Large intestine (tissue), 3 donors: ENCODE data around the gene ODAD4. TPM values are rescaled to one million over a fixed set of nuclear protein-coding genes. Genes with fewer than 3 reads are reported as not detected.
"Not testable (repeated sequence)": the region's sequence is repeated elsewhere in the genome, so short reads cannot be mapped to it uniquely, and the experiment has no call there.

Source experiments
- DNase-seq, 2 donors: peaks; one replicate each; pipeline versions ENCODE4 v3.0.0 to v3.0.0-alpha.2; 2013
- H3K27ac ChIP-seq: one replicate; pipeline ENCODE4 v1.5.1; 2013; ENCODE audit warnings: low read length
- H3K27me3 ChIP-seq: 2 replicates; pipeline ENCODE4 v1.6.1; 2013; ENCODE audit warnings: low read length; ENCODE audit not compliant: control insufficient read depth, insufficient read depth
- H3K36me3 ChIP-seq: 2 replicates; pipeline ENCODE4 v1.6.1; 2013; ENCODE audit warnings: low read length; ENCODE audit not compliant: control insufficient read depth, insufficient read depth
- H3K4me1 ChIP-seq: one replicate; pipeline ENCODE4 v1.6.1; 2013; ENCODE audit warnings: low read length; ENCODE audit not compliant: control insufficient read depth, insufficient read depth
- H3K4me3 ChIP-seq: one replicate; pipeline ENCODE4 v1.5.1; 2013; ENCODE audit warnings: low read length
- H3K9me3 ChIP-seq: one replicate; pipeline ENCODE4 v1.6.1; 2013; ENCODE audit warnings: mild to moderate bottlenecking, low read depth, low read length, moderate library complexity; ENCODE audit not compliant: control insufficient read depth
- WGBS: methylation state at CpG from one replicate; pipeline ENCODE4 v1.1.5; 2013; ENCODE audit warnings: low lambda C conversion rate; ENCODE audit not compliant: insufficient coverage; 5-methylcytosine and 5-hydroxymethylcytosine counted together
- polyA plus RNA-seq: library from polyadenylated mRNA; unstranded; fragments of 120-200 nt; gene quantifications from one replicate; pipeline ENCODE4 v1.2.1, GENCODE V29; 2013

ODAD4 gene
- polyA plus RNA-seq, 1 donor, result 0.87 TPM

DNA sequence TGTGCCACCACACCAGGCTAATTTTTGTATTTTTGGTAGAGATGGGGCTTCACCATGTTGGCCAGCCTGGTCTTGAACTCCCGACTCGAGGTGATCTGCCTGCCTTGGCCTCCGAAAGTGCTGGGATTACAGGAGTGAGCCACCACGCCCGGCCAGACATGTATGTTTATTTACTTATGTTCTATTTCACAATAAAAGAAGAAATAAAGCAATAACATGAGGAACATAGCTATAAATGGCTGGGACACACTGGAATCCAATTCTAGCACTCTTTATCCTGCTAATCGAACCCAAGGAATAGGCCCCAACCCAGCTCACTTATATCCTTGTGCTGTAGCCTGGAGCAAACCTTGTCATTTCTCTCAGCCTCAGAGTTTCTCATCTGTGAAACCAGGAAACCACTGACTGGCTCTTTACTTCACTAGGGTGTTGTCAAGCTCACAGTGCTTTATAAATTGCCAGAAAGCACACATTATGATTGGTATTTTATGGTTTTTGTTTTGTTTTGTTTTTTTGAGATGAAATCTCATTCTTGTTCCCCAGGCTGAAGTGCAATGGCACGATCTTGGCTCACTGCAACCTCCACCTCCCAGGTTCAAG lies 4.3 kb upstream of the ODAD4 start:
- no peaks in the 10 kb centered on the region for H3K36me3 ChIP-seq
- no CpG with 5 or more reads among the region's 7 CpGs for WGBS
- no peaks in the 10 kb centered on the region for H3K4me1 ChIP-seq
- no peaks in the 10 kb centered on the region for H3K27me3 ChIP-seq
- H3K9me3 ChIP-seq, result no peaks in the 10 kb centered on the region
- no peak overlapping the region for H3K27ac ChIP-seq
- no peak overlapping the region for H3K4me3 ChIP-seq
- DNase-seq, result no peak

DNA sequence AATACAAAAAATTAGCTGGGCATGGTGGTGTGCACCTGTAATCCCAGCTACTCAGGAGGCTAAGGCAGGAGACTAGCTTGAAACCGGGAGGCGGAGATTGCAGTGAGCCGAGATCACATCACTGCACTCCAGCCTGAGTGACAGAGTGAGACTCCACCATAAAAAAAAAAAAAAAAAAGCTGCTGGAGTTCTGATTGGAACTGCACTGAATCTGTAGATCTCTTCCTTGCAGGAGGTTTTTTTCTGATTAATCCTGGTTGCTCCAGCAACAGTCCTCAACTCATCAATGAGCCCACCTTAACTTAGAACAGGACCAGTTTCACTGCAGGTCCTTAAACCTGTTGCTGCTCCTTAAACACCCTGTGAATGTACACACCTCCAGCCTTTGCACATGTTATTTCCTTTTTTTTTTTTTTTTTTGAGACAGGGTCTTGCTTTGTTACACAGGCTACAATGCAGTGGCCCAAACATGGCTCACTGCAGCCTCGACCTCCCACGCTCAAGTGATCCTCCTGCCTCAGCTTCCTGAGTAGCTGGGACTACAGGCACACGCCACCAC lies 1.6 kb upstream of the ODAD4 start:
- H3K27me3 ChIP-seq, result no peaks in the 10 kb centered on the region

DNA sequence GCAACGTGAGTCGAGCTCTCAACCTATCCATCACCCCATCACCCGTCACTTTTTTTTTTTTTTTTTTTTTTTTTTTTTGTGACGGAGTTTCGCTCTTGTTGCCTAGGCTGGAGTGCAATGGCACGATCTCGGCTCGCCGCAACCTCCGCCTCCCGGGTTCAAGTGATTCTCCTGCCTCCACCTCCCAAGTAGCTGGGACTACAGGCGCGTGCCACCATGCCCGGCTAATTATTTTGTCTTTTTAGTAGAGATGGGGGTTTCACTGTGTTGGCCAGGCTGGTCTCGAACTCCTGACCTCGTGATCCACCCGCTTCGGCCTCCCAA lies 378 bp downstream of the ODAD4 start:
- not testable (repeated sequence) for H3K9me3 ChIP-seq, H3K36me3 ChIP-seq, H3K4me1 ChIP-seq, H3K27me3 ChIP-seq, DNase-seq
- Histone ChIP-seq H3K4me3 (peak overlapping the region; percentile 54), H3K27ac (peak overlapping the region; percentile 71)
- WGBS, result no CpG with 5 or more reads among the region's 18 CpGs

More for the DNA sequence above, 1.6 kb upstream of the ODAD4 start:
- no peak overlapping the region for H3K27ac ChIP-seq
- H3K9me3 ChIP-seq, result no peaks in the 10 kb centered on the region
- no peaks in the 10 kb centered on the region for H3K36me3 ChIP-seq
- no peaks in the 10 kb centered on the region for H3K4me1 ChIP-seq
- H3K4me3 ChIP-seq, result no peak overlapping the region
- no peak for DNase-seq
- no CpG with 5 or more reads among the region's 6 CpGs for WGBS

DNA sequence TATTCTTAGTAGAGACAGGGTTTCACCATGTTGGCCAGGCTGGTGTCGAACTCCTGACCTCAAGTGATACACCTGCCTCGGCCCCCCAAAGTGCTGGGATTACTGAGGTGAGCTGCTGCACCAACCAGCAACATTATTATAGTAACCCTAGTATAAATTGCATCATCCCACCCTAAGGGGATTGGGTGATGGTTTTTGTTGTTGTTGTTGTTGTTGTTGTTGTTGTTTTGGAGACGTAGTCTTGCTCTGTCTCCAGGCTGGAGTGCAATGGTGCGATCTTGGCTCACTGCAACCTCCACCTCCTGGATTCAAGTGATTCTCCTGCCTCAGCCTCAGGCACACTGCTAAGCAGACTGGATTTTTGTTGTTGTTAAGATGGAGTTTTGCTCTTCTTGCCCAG lies 1.3 kb downstream of the ODAD4 start:
- H3K36me3 ChIP-seq, H3K27me3 ChIP-seq, H3K4me1 ChIP-seq, DNase-seq, H3K9me3 ChIP-seq, H3K4me3 ChIP-seq, H3K27ac ChIP-seq: not testable (repeated sequence)
- WGBS, result no CpG with 5 or more reads among the region's 4 CpGs

DNA sequence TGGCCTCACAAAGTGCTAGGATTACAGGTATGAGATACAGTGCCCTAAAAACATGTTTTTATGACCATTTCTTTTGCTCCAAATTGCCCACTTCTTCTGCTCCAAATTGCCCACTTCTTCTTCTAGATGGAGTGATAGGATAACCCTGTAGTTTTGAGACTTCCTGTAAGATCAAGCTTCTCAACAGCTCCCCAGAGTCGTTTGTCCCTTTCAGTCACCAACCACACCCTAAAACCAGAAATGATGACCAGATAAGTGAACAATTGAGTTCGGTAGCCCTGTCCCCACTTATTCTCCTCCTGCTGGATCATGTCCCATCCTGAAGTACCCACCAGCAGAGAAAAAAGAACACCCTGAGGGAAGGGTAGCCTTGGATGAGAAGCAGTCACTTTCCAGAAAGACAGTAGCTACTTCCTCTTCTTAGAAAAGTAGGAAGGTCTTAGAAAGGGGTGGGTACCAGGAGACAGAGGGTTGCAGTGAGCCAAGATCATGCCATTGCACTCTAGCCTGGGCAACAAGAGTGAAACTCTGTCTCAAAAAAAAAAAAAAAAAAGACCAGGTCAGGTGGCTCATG lies 2.5 kb downstream of the ODAD4 start:
- no peaks in the 10 kb centered on the region for H3K4me1 ChIP-seq
- H3K27me3 ChIP-seq, result no peaks in the 10 kb centered on the region
- H3K27ac ChIP-seq, result no peak overlapping the region
- no peak for DNase-seq
- 20% methylated on average over 1 of the region's 2 CpGs for WGBS
- H3K9me3 ChIP-seq, result no peaks in the 10 kb centered on the region
- H3K36me3 ChIP-seq, result no peaks in the 10 kb centered on the region
- H3K4me3 ChIP-seq, result no peak overlapping the region

- no CpG with 5 or more reads among the region's 6 CpGs for WGBS
- Histone ChIP-seq H3K9me3 (no peaks in the 10 kb centered on the region), H3K36me3 (no peaks in the 10 kb centered on the region), H3K27ac (no peak overlapping the region), H3K4me3 (no peak overlapping the region), H3K4me1 (no peaks in the 10 kb centered on the region), H3K27me3 (no peaks in the 10 kb centered on the region)
- no peak for DNase-seq
Observed at GRCh38 chr17:41935641-41936040, 5.2 kb downstream of the ODAD4 start.

DNA sequence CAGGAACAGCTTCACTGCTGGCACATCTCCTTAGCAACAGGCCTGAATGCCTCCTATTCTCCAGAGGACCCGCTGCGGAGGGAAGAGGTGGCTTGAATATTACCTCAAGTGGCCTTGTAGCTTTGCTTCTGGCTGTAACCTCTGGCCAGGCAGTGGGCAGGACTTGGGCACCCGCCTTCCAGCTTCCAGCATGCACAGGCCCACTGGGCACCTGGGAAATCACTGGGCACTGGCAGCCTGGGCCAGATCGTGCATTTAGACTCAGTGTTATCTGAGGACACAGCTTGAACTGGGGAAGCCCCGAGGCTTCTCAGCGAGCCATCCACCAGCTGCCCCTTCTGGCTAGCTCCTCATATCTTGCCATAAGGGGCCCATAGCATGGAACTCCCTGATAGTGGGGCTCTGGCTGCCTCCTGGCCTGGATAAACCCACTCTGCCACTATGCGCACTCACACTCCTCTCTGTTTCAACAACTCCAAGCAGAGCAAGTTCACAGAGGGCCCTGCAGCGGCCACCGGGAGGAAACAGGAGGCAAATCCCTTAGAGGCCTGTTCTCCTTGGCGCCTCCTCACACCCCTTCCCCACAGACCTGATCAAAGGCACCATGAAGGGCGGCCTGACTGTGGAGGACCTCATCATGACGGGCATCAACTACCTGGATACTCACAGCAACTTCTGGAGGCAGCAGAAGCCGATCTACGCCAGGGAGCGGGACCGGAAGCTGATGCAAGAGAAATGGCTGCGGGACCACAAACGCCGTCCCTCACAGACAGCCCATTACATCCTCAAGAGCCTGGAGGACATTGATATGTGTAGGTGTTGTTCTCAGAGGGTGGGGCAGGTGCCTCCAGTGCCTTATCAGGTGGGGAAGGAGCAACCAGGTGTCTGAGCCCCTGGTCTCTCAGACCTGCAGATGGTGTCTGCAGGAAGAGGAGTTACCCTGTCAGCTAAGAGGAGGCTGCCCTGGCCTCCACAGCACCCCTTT lies 7.8 kb downstream of the ODAD4 start:
- Histone ChIP-seq H3K4me1 (no peaks in the 10 kb centered on the region), H3K36me3 (no peaks in the 10 kb centered on the region), H3K4me3 (no peak overlapping the region), H3K27me3 (no peaks in the 10 kb centered on the region), H3K27ac (no peak overlapping the region), H3K9me3 (no peaks in the 10 kb centered on the region)
- no peak for DNase-seq
- WGBS, result no CpG with 5 or more reads among the region's 19 CpGs

GRCh38 chr17:41939044-41939692 lies 8.8 kb downstream of the ODAD4 start:
- no peak for DNase-seq
- Histone ChIP-seq H3K36me3 (no peaks in the 10 kb centered on the region), H3K27ac (no peak overlapping the region), H3K4me3 (no peak overlapping the region), H3K27me3 (no peaks in the 10 kb centered on the region), H3K9me3 (no peaks in the 10 kb centered on the region), H3K4me1 (no peaks in the 10 kb centered on the region)
- WGBS, result no CpG with 5 or more reads among the region's 4 CpGs

GRCh38 chr17:41939693-41940090 lies 9.3 kb downstream of the ODAD4 start:
- H3K27ac ChIP-seq, result no peak overlapping the region
- 90% methylated on average over 2 of the region's 6 CpGs for WGBS
- no peaks in the 10 kb centered on the region for H3K9me3 ChIP-seq
- no peak overlapping the region for H3K4me3 ChIP-seq
- no peaks in the 10 kb centered on the region for H3K27me3 ChIP-seq
- no peak for DNase-seq
- H3K4me1 ChIP-seq, result peaks cover 2% of the 10 kb centered on the region
- no peaks in the 10 kb centered on the region for H3K36me3 ChIP-seq

DNA sequence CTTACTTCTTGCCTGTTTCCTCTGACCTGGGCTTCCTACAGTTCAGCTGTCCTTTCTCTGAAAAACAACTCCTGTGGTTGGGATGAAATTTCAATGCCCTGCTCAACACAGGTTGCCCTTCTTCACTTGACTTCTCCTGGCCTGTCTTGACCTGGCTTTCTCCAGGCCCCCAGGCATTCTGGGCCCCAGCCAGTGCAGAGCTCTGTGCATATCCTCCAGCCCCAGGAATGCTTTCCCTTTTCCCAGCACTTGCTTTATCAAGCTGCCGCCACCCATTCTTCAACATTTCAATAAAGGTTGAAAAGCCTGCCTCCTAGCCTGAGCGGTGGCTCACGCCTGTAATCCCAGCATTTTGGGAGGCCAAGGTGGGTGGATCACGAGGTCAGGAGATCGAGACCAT lies 10.8 kb downstream of the ODAD4 start:
- H3K4me1 ChIP-seq, result peaks cover 2% of the 10 kb centered on the region
- no peaks in the 10 kb centered on the region for H3K27me3 ChIP-seq
- WGBS, result no CpG with 5 or more reads among the region's 5 CpGs
- DNase-seq, result no peak
- no peak overlapping the region for H3K4me3 ChIP-seq
- no peaks in the 10 kb centered on the region for H3K36me3 ChIP-seq
- no peak overlapping the region for H3K27ac ChIP-seq
- H3K9me3 ChIP-seq, result no peaks in the 10 kb centered on the region
